Glomerular visceral epithelial cell (primary cell): ENCODE data around the gene RBM38.

Experiments used
- DNase-seq: peaks from one replicate; pipeline ENCODE4 v3.0.0-alpha.2; 2016; ENCODE audit errors: extremely low spot score

Gene RBM38

DNA sequence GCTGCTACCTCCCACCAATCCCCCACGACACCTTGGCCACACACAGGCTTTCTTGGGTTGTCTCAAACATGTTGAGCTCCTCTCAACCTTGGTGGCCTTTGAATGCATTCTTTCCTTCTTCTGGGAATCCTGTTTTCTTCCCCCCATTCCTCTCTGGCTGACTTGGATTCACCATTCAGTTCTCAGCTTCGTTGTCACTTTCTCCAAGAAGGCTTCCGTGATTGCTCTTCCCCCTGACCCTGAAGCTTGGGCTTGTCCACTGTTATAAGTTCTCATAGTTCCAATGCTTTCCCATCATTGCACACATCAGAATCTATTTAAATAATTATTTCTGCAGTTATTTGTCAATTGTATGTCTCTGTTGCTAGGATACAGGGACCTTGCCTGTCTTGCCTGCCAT, 64.2 kb downstream of the RBM38 start:
- DNase-seq, result no peak

DNA sequence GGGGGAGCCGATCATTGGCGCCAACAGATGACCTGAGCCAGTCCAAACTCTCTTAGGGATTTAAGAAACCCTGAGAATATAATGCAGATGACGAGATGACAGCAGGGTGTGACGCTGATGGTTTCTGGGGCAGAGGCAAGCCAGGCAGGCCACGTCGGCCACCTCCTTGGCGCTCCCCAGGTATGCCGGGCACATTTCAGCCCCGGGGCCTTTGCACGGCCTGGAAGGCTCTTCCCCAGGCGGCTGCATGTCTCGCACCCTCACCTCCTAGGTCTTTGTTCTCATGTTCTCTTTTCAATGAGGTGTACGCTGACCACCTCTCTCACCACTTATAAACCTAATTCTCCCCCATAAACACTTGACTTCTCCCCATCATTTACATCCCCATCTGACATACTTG, 64.9 kb downstream of the RBM38 start:
- DNase-seq, result no peak

- DNase-seq, result no peak
These were observed 66.3 kb downstream of the RBM38 start for GRCh38 chr20:57457243-57458095.

DNA sequence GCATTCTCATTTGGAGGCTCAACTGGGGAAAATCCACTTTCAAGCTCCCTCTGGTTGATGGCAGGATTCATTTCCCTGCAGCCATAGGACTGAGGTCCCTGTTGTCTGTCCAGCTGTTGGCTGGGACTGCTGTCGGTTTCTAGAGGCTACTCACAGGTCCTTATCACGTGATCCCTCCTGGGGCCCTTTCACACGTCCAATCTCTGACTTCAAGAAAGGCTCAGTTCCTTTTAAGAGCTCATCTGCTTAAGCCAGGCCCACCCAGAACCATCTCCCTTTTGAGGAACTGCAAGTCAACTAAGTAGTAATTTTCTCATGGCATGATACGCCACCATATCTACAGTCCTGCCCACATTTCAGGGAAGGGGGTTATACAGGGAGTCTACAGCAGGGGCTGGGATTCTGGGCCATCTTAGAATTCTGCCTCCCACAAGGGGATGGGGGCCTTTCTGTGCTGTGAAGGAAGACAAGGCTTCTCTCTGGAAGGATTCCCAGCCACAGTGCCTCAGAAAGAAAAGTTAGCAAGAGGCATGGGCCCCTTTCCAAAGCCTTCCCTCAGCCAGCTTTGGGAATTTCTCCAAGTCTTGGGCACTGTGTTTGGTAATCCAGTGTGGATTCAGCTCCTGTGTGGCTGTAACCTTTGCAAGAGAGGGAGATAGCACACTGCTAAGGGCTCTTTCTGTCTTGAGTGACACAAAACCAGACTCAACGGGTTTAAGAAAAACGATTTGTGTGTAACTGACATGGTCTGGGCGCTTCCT, 67.4 kb downstream of the RBM38 start:
- DNase-seq, result no peak
